ENCODE data around the gene SHANK1.
"Not testable (repeated sequence)": the region's sequence is repeated elsewhere in the genome, so short reads cannot be mapped to it uniquely, and the experiment has no call there.

Gene SHANK1

DNA sequence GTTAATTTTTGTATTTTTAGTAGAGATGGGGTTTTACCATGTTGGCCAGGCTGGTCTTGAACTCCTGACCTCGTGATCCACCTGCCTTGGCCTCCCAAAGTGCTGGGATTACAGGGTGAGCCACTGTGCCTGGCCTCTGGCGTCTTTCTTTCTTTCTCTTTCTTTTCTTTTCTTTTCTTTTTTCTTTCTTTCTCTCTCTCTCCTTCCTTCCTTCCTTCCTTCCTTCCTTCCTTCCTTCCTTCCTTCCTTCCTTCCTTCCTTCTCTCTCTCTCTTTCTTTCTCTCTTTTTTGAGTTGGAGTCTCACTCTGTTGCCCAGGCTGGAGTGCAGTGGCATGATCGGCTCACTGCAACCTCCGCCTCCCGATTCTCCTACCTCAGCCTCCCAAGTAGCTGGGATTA lies 100.4 kb downstream of the SHANK1 start:
- H3K9me3 Mint-ChIP-seq, H3K4me1 Mint-ChIP-seq, DNase-seq, H3K27ac Mint-ChIP-seq, H3K36me3 Mint-ChIP-seq, CTCF ChIA-PET, H3K27me3 Mint-ChIP-seq, H3K4me3 Mint-ChIP-seq: not testable (repeated sequence)

DNA sequence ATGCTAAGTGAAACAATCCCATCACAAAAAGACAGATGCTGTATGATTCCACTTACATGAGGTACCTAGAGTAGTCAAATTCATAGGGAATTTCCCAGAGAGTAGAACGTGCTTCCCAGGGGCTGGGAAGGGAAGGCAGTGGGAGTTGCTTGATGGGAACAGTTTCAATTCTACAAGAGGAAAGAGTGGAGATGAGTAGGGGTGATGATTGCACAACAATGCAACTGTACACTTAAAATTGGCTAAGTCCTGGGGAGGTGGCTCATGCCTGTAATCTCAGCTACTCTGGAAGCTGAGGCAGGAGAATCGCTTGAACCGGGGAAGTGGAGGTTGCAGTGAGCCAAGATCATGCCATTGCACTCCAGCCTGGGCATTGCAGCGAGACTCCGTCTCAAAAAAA lies 101.2 kb downstream of the SHANK1 start:
- H3K9me3 Mint-ChIP-seq, H3K4me1 Mint-ChIP-seq, H3K27ac Mint-ChIP-seq, H3K4me3 Mint-ChIP-seq, CTCF ChIA-PET, H3K36me3 Mint-ChIP-seq, H3K27me3 Mint-ChIP-seq, DNase-seq: not testable (repeated sequence)

DNA sequence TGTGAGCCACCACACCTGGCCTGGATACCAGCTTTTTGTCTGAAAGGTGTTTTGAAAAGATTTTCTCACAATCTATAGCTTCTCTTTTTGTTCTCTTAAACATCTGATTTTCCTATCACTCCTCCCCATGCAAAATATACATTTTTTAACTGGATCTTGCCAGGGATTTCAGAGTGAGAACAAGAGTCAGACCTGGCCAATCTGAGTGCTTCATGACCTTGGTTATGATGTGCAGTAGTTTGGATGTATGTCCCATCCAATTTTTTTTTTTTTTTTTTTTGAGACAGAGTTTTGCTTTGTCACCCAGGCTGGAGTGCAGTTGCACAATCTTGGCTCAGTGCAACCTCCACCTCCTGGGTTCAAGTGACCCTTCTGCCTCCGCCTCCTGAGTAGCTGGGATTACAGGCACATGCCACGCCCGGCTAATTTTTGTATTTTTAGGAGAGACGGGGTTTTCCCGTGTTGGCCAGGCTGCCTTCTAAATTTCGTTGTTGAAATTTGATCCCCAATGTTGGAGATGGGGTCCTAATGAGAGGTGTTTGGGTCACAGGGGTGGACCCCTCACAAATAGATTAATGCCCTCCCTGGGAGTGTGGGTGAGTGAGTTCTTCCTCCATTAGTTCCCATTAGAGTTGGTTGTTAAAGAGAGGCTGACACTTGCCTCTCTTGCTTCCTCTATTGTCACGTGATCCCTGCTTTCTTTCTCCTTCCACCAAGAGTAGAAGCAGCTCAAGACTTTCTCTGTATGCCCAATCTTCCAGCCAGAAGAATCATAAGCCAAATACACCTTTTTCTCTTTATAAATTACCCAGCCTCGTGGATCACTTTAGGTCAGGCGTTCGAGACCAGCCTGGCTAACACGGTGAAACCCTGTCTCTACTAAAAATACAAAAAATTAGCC lies 106.8 kb downstream of the SHANK1 start:
- H3K27ac Mint-ChIP-seq, H3K27me3 Mint-ChIP-seq, CTCF ChIA-PET, H3K4me3 Mint-ChIP-seq, H3K36me3 Mint-ChIP-seq, DNase-seq, H3K4me1 Mint-ChIP-seq, H3K9me3 Mint-ChIP-seq: not testable (repeated sequence)

All from activated naive CD4-positive, alpha-beta T cell treated with anti-CD3 and anti-CD28 coated beads, Interleukin-2, amount 10 ng/mL, durations not matched to agents 7 days and 5 days (primary cell).